SH-SY5Y (cell line): ENCODE data around the gene NUP62CL.

Experiments
- GATA2 ChIP-seq: IDR thresholded peaks from 2 replicates; pipeline ENCODE4 v1.6.1; 2011; ENCODE audit warnings: mild to moderate bottlenecking, low read depth, low read length
- GATA3 ChIP-seq: IDR thresholded peaks from 2 replicates; pipeline ENCODE4 v1.6.1; 2011; ENCODE audit warnings: low read depth, mild to moderate bottlenecking, low read length, moderate library complexity

GRCh38 chrX:107213477-107213876 is 7.2 kb upstream of the NUP62CL start:
- TF ChIP-seq GATA2 (no peak), GATA3 (no peak)
